ENCODE results near the gene APOA1.
"Not testable (repeated sequence)": the region's sequence is repeated elsewhere in the genome, so short reads cannot be mapped to it uniquely, and the experiment has no call there.

The APOA1 gene

GRCh38 chr11:116813781-116814471, 23.5 kb downstream of the APOA1 start:
- DNase-seq (ENCODE audit: low read depth), result no peak

- no peak for DNase-seq (ENCODE audit: low read depth)
Observed at GRCh38 chr11:116813170-116813569, 24.3 kb downstream of the APOA1 start.

- DNase-seq (ENCODE audit: low read depth), result no peak
Observed at GRCh38 chr11:116812109-116812508, 25.3 kb downstream of the APOA1 start.

- DNase-seq (ENCODE audit: low read depth), result no peak
Observed at GRCh38 chr11:116811194-116811593, 26.2 kb downstream of the APOA1 start.

GRCh38 chr11:116808262-116809175, 28.9 kb downstream of the APOA1 start:
- no peak for DNase-seq (ENCODE audit: low read depth)

GRCh38 chr11:116807601-116808261, 29.7 kb downstream of the APOA1 start:
- DNase-seq (ENCODE audit: low read depth), result no peak

- DNase-seq (ENCODE audit: low read depth), result no peak
Observed at GRCh38 chr11:116804001-116804400, 33.4 kb downstream of the APOA1 start.

GRCh38 chr11:116801662-116802061, 35.8 kb downstream of the APOA1 start:
- DNase-seq (ENCODE audit: low read depth), result not testable (repeated sequence)

- no peak for DNase-seq (ENCODE audit: low read depth)
Observed at GRCh38 chr11:116800610-116801009, 36.8 kb downstream of the APOA1 start.

- no peak for DNase-seq (ENCODE audit: low read depth)
Observed at GRCh38 chr11:116798368-116798767, 39.1 kb downstream of the APOA1 start.

- DNase-seq (ENCODE audit: low read depth), result no peak
Observed at GRCh38 chr11:116797816-116798215, 39.6 kb downstream of the APOA1 start.

- DNase-seq (ENCODE audit: low read depth), result no peak
Observed at GRCh38 chr11:116796548-116796947, 40.9 kb downstream of the APOA1 start.

GRCh38 chr11:116794851-116795250, 42.6 kb downstream of the APOA1 start:
- no peak for DNase-seq (ENCODE audit: low read depth)

- DNase-seq (ENCODE audit: low read depth), result no peak
Observed at GRCh38 chr11:116793772-116794097, 43.7 kb downstream of the APOA1 start.

GRCh38 chr11:116792869-116793771, 44.3 kb downstream of the APOA1 start:
- DNase-seq (ENCODE audit: low read depth), result peak; percentile 51

- DNase-seq (ENCODE audit: low read depth), result no peak
Observed at GRCh38 chr11:116792144-116792868, 45.1 kb downstream of the APOA1 start.

- DNase-seq (ENCODE audit: low read depth), result no peak
Observed at GRCh38 chr11:116791813-116792143, 45.6 kb downstream of the APOA1 start, which contains the start of gene APOA5. APOA5 (minus strand) TSS chr11:116791879; CDS start chr11:116791860, 19 bp downstream.

- DNase-seq (ENCODE audit: low read depth), result no peak
Observed at GRCh38 chr11:116791002-116791812, 46.2 kb downstream of the APOA1 start.

GRCh38 chr11:116790167-116791001, 47.0 kb downstream of the APOA1 start:
- no peak for DNase-seq (ENCODE audit: low read depth)

All from GM04503 (cell line).